GM21528 (cell line): Measurements from ENCODE around the gene SLC44A3.
A peak's percentile ranks its signal among the peaks of the same experiment; 100 is the strongest.
"Not testable (repeated sequence)": the region's sequence is repeated elsewhere in the genome, so short reads cannot be mapped to it uniquely, and the experiment has no call there.

ENCODE experiments used
- ATAC-seq: cut with Tn5 transposase; IDR thresholded peaks from one replicate; pipeline ENCODE4 v1.9.1; 2021; ENCODE audit warnings: mild to moderate bottlenecking, moderate library complexity; ENCODE audit not compliant: unreplicated experiment, low FRiP score

SLC44A3 gene

GRCh38 chr1:94831641-94832040 is 11.5 kb downstream of the SLC44A3 start:
- no peak for ATAC-seq

- ATAC-seq, result no peak
Observed at GRCh38 chr1:94832446-94832845, 12.3 kb downstream of the SLC44A3 start.

- no peak for ATAC-seq
Observed at GRCh38 chr1:94832931-94833585, 12.9 kb downstream of the SLC44A3 start.

GRCh38 chr1:94836891-94837290 is 16.7 kb downstream of the SLC44A3 start:
- no peak for ATAC-seq

GRCh38 chr1:94840381-94840780 is 20.2 kb downstream of the SLC44A3 start:
- not testable (repeated sequence) for ATAC-seq

GRCh38 chr1:94840808-94841207 is 20.7 kb downstream of the SLC44A3 start:
- no peak for ATAC-seq

GRCh38 chr1:94843430-94843829 is 23.3 kb downstream of the SLC44A3 start:
- no peak for ATAC-seq

- no peak for ATAC-seq
Observed at GRCh38 chr1:94843846-94844245, 23.7 kb downstream of the SLC44A3 start.

GRCh38 chr1:94846308-94846707 is 26.2 kb downstream of the SLC44A3 start:
- no peak for ATAC-seq

GRCh38 chr1:94851571-94851970 is 31.4 kb downstream of the SLC44A3 start:
- ATAC-seq, result no peak

GRCh38 chr1:94852788-94853187 is 32.6 kb downstream of the SLC44A3 start:
- no peak for ATAC-seq

GRCh38 chr1:94854458-94855306 is 34.5 kb downstream of the SLC44A3 start:
- peak; percentile 99 for ATAC-seq

- ATAC-seq, result no peak
Observed at GRCh38 chr1:94855307-94855700, 35.1 kb downstream of the SLC44A3 start.

GRCh38 chr1:94856004-94856403 is 35.8 kb downstream of the SLC44A3 start:
- ATAC-seq, result no peak

GRCh38 chr1:94856868-94857267 is 36.7 kb downstream of the SLC44A3 start:
- ATAC-seq, result no peak

GRCh38 chr1:94858276-94858675 is 38.1 kb downstream of the SLC44A3 start:
- ATAC-seq, result no peak

- no peak for ATAC-seq
Observed at GRCh38 chr1:94859174-94859573, 39.0 kb downstream of the SLC44A3 start.

- no peak for ATAC-seq
Observed at GRCh38 chr1:94862718-94863117, 42.6 kb downstream of the SLC44A3 start.

GRCh38 chr1:94863297-94863911 is 43.2 kb downstream of the SLC44A3 start:
- no peak for ATAC-seq

GRCh38 chr1:94863919-94864318 is 43.8 kb downstream of the SLC44A3 start:
- ATAC-seq, result no peak

GRCh38 chr1:94864821-94865220 is 44.7 kb downstream of the SLC44A3 start:
- no peak for ATAC-seq
